ENCODE results near the gene BCAN.

Gene BCAN

GRCh38 chr1:156704930-156705320, 63.0 kb downstream of the BCAN start:
- DNase-seq: no peak

- DNase-seq: no peak
These were observed 63.5 kb downstream of the BCAN start, which contains the start of gene CRABP2 for GRCh38 chr1:156705321-156705917. TSS of gene CRABP2 (minus strand) at chr1:156705583. CDS start at chr1:156705446, 137 bp downstream.

DNA sequence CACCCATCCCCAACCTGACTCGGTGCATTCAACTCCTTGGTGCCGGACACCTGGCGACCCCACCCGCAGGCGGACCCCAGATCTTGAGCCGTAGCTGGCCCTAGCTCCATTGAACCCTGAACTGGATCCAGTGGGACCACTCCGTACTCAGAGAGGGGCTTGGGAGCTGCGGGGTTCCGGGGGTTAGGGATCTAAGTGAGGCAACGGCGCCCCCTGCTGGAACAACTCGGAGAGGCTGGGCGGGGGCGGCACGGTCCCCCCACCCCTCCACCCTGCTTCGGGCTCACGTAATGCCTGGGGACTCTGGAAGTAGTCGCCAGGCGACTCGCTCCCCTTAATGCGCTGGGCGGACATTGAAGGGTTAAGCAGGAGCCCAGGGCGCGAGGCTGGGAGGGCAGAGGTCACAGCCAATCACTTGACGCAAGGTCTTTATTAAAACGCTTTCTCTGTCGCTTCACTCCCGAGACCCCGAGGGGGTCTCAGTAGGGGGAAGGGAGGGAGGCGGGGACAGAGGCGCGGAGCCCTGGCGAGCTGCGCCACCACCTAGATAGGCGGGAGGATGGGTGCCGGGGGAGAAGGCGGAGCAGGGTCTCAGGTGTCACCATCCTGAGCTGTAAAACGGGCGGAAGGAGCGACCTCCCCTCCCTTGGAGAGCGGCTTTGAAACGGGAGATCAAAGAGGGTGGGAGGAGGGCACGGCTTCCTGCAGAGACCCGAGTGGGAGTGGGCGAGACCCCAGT, 64.2 kb downstream of the BCAN start:
- peak; percentile 18 to 43 for DNase-seq

- no peak for DNase-seq
These were observed 64.9 kb downstream of the BCAN start for GRCh38 chr1:156706657-156707416.

GRCh38 chr1:156707417-156708217, 65.7 kb downstream of the BCAN start:
- no peak for DNase-seq

DNA sequence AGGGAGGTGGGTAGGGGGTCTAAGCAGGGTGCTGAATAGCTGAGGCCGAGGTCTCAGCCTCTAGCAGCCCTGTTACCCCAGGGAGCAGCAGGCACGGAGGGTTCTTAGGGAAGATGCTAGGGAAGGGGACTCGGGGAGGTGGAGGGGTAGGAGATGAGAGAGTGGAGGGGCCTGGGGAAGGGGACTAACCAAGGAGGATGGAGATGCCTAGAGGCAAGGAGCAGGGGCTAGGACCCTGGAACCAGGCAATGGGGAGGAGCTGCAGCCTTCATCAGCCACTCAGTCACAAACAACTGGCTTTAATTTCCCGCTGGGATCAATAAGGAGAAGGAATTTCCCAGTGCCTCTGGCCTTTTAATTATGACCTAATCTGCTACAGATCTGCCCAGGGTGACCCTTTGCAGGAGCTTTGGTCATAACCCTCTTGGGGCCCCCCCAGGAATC, 66.3 kb downstream of the BCAN start:
- no peak for DNase-seq

GRCh38 chr1:156709031-156709430, 67.1 kb downstream of the BCAN start:
- no peak for DNase-seq

All from Kasumi-1 (cell line).